ENCODE measurements around the gene CCR4. TPM values are rescaled to one million over a fixed set of nuclear protein-coding genes. Genes with fewer than 3 reads are reported as not detected.
"Not testable (repeated sequence)": the region's sequence is repeated elsewhere in the genome, so short reads cannot be mapped to it uniquely, and the experiment has no call there.

Gene CCR4
- total RNA-seq, 1 experiment from 2014 or later = not detected

GRCh38 chr3:32966627-32967026 is 15.2 kb downstream of the CCR4 start:
- H3K9me3 ChIP-seq (ENCODE audit: low read length); H3K9me2 ChIP-seq (replicated peaks; ENCODE audit: insufficient read depth, low read length); H3K27ac ChIP-seq (ENCODE audit: low read length); H4K20me1 ChIP-seq (ENCODE audit: insufficient read depth, low read depth, low read length); H3K4me3 ChIP-seq (ENCODE audit: low read length); H3K27me3 ChIP-seq (ENCODE audit: low read length); H3K9ac ChIP-seq (ENCODE audit: low read length); H3K36me3 ChIP-seq (ENCODE audit: insufficient read depth, low read length); H3K79me2 ChIP-seq (ENCODE audit: low read length); H3K4me2 ChIP-seq (ENCODE audit: low read depth, low read length, poor library complexity, severe bottlenecking); DNase-seq; H3K4me1 ChIP-seq (ENCODE audit: low read length); H2AFZ ChIP-seq (ENCODE audit: low read length): not testable (repeated sequence)

- Histone ChIP-seq H3K9ac (ENCODE audit: low read length) (no peak overlapping the region), H3K79me2 (ENCODE audit: low read length) (no peaks in the 10 kb centered on the region), H4K20me1 (ENCODE audit: insufficient read depth, low read depth, low read length) (no peaks in the 10 kb centered on the region), H3K27ac (ENCODE audit: low read length) (no peak overlapping the region), H3K4me1 (ENCODE audit: low read length) (no peaks in the 10 kb centered on the region), H2AFZ (ENCODE audit: low read length) (no peak overlapping the region), H3K9me2 (replicated peaks; ENCODE audit: insufficient read depth, low read length) (no peaks in the 10 kb centered on the region), H3K36me3 (ENCODE audit: insufficient read depth, low read length) (no peaks in the 10 kb centered on the region), H3K4me3 (ENCODE audit: low read length) (no peak overlapping the region), H3K4me2 (ENCODE audit: low read depth, low read length, poor library complexity, severe bottlenecking) (no peak overlapping the region), H3K9me3 (ENCODE audit: low read length) (no peaks in the 10 kb centered on the region; the same call in 1 of the 2 replicates), H3K27me3 (ENCODE audit: low read length) (no peaks in the 10 kb centered on the region)
- DNase-seq = no peak
Observed at GRCh38 chr3:32968166-32968919, 16.9 kb downstream of the CCR4 start.

- DNase-seq = no peak
- no peaks in the 10 kb centered on the region for H3K27me3 ChIP-seq (ENCODE audit: low read length)
- H2AFZ ChIP-seq (ENCODE audit: low read length) = no peak overlapping the region
- H3K4me2 ChIP-seq (ENCODE audit: low read depth, low read length, poor library complexity, severe bottlenecking) = no peak overlapping the region
- no peaks in the 10 kb centered on the region for H3K36me3 ChIP-seq (ENCODE audit: insufficient read depth, low read length)
- no peak overlapping the region for H3K4me3 ChIP-seq (ENCODE audit: low read length)
- H4K20me1 ChIP-seq (ENCODE audit: insufficient read depth, low read depth, low read length) = no peaks in the 10 kb centered on the region
- H3K9me2 ChIP-seq (replicated peaks; ENCODE audit: insufficient read depth, low read length) = no peaks in the 10 kb centered on the region
- no peaks in the 10 kb centered on the region; the same call in 1 of the 2 replicates for H3K9me3 ChIP-seq (ENCODE audit: low read length)
- no peaks in the 10 kb centered on the region for H3K79me2 ChIP-seq (ENCODE audit: low read length)
- H3K9ac ChIP-seq (ENCODE audit: low read length) = no peak overlapping the region
- no peak overlapping the region for H3K27ac ChIP-seq (ENCODE audit: low read length)
- no peaks in the 10 kb centered on the region for H3K4me1 ChIP-seq (ENCODE audit: low read length)
Observed at GRCh38 chr3:32968920-32969389, 17.5 kb downstream of the CCR4 start.

GRCh38 chr3:32969656-32970055 is 18.2 kb downstream of the CCR4 start:
- no peaks in the 10 kb centered on the region; the same call in 1 of the 2 replicates for H3K9me3 ChIP-seq (ENCODE audit: low read length)
- H3K4me2 ChIP-seq (ENCODE audit: low read depth, low read length, poor library complexity, severe bottlenecking) = no peak overlapping the region
- no peaks in the 10 kb centered on the region for H4K20me1 ChIP-seq (ENCODE audit: insufficient read depth, low read depth, low read length)
- H2AFZ ChIP-seq (ENCODE audit: low read length) = no peak overlapping the region
- no peaks in the 10 kb centered on the region for H3K79me2 ChIP-seq (ENCODE audit: low read length)
- H3K4me1 ChIP-seq (ENCODE audit: low read length) = no peaks in the 10 kb centered on the region
- no peak overlapping the region for H3K4me3 ChIP-seq (ENCODE audit: low read length)
- DNase-seq = no peak
- no peak overlapping the region for H3K27ac ChIP-seq (ENCODE audit: low read length)
- no peaks in the 10 kb centered on the region for H3K36me3 ChIP-seq (ENCODE audit: insufficient read depth, low read length)
- H3K9ac ChIP-seq (ENCODE audit: low read length) = no peak overlapping the region
- no peaks in the 10 kb centered on the region for H3K27me3 ChIP-seq (ENCODE audit: low read length)
- no peaks in the 10 kb centered on the region for H3K9me2 ChIP-seq (replicated peaks; ENCODE audit: insufficient read depth, low read length)

- H3K4me1 ChIP-seq (ENCODE audit: low read length); H3K9me2 ChIP-seq (replicated peaks; ENCODE audit: insufficient read depth, low read length); H3K9ac ChIP-seq (ENCODE audit: low read length); H2AFZ ChIP-seq (ENCODE audit: low read length); H3K9me3 ChIP-seq (ENCODE audit: low read length); DNase-seq; H3K27me3 ChIP-seq (ENCODE audit: low read length); H3K4me3 ChIP-seq (ENCODE audit: low read length); H4K20me1 ChIP-seq (ENCODE audit: insufficient read depth, low read depth, low read length); H3K27ac ChIP-seq (ENCODE audit: low read length); H3K79me2 ChIP-seq (ENCODE audit: low read length); H3K4me2 ChIP-seq (ENCODE audit: low read depth, low read length, poor library complexity, severe bottlenecking); H3K36me3 ChIP-seq (ENCODE audit: insufficient read depth, low read length): not testable (repeated sequence)
Observed at GRCh38 chr3:32971291-32971690, 19.8 kb downstream of the CCR4 start.

GRCh38 chr3:32972482-32973146 is 21.2 kb downstream of the CCR4 start:
- Histone ChIP-seq H4K20me1 (ENCODE audit: insufficient read depth, low read depth, low read length) (no peaks in the 10 kb centered on the region), H2AFZ (ENCODE audit: low read length) (no peak overlapping the region), H3K27ac (ENCODE audit: low read length) (no peak overlapping the region), H3K36me3 (ENCODE audit: insufficient read depth, low read length) (no peaks in the 10 kb centered on the region), H3K4me3 (ENCODE audit: low read length) (no peak overlapping the region), H3K9me2 (replicated peaks; ENCODE audit: insufficient read depth, low read length) (no peaks in the 10 kb centered on the region), H3K9ac (ENCODE audit: low read length) (no peak overlapping the region), H3K79me2 (ENCODE audit: low read length) (no peaks in the 10 kb centered on the region), H3K27me3 (ENCODE audit: low read length) (no peaks in the 10 kb centered on the region), H3K9me3 (ENCODE audit: low read length) (no peaks in the 10 kb centered on the region), H3K4me1 (ENCODE audit: low read length) (no peaks in the 10 kb centered on the region), H3K4me2 (ENCODE audit: low read depth, low read length, poor library complexity, severe bottlenecking) (no peak overlapping the region)
- no peak for DNase-seq

- no peaks in the 10 kb centered on the region for H3K4me1 ChIP-seq (ENCODE audit: low read length)
- no peak for DNase-seq
- H3K36me3 ChIP-seq (ENCODE audit: insufficient read depth, low read length) = no peaks in the 10 kb centered on the region
- no peaks in the 10 kb centered on the region for H4K20me1 ChIP-seq (ENCODE audit: insufficient read depth, low read depth, low read length)
- H2AFZ ChIP-seq (ENCODE audit: low read length) = no peak overlapping the region
- H3K79me2 ChIP-seq (ENCODE audit: low read length) = no peaks in the 10 kb centered on the region
- H3K4me3 ChIP-seq (ENCODE audit: low read length) = no peak overlapping the region
- H3K4me2 ChIP-seq (ENCODE audit: low read depth, low read length, poor library complexity, severe bottlenecking) = no peak overlapping the region
- no peaks in the 10 kb centered on the region for H3K9me2 ChIP-seq (replicated peaks; ENCODE audit: insufficient read depth, low read length)
- H3K27ac ChIP-seq (ENCODE audit: low read length) = no peak overlapping the region
- no peaks in the 10 kb centered on the region for H3K27me3 ChIP-seq (ENCODE audit: low read length)
- H3K9me3 ChIP-seq (ENCODE audit: low read length) = no peaks in the 10 kb centered on the region
- no peak overlapping the region for H3K9ac ChIP-seq (ENCODE audit: low read length)
Observed at GRCh38 chr3:32973982-32974381, 22.5 kb downstream of the CCR4 start.

GRCh38 chr3:32975891-32976595 is 24.6 kb downstream of the CCR4 start:
- Histone ChIP-seq H2AFZ (ENCODE audit: low read length) (no peak overlapping the region), H3K9me2 (replicated peaks; ENCODE audit: insufficient read depth, low read length) (no peaks in the 10 kb centered on the region), H3K9ac (ENCODE audit: low read length) (no peak overlapping the region), H3K27ac (ENCODE audit: low read length) (no peak overlapping the region), H3K4me2 (ENCODE audit: low read depth, low read length, poor library complexity, severe bottlenecking) (no peak overlapping the region), H3K4me1 (ENCODE audit: low read length) (no peaks in the 10 kb centered on the region), H3K79me2 (ENCODE audit: low read length) (no peaks in the 10 kb centered on the region), H3K36me3 (ENCODE audit: insufficient read depth, low read length) (no peaks in the 10 kb centered on the region), H4K20me1 (ENCODE audit: insufficient read depth, low read depth, low read length) (no peaks in the 10 kb centered on the region), H3K4me3 (ENCODE audit: low read length) (no peak overlapping the region), H3K27me3 (ENCODE audit: low read length) (no peaks in the 10 kb centered on the region), H3K9me3 (ENCODE audit: low read length) (no peaks in the 10 kb centered on the region)
- DNase-seq = no peak

Data from Karpas-422 (cell line).